TTC549 (cell line): ENCODE results near the gene CXCL9.
"Not testable (repeated sequence)": the region's sequence is repeated elsewhere in the genome, so short reads cannot be mapped to it uniquely, and the experiment has no call there.

Source experiments
- FAIRE-seq: peaks from 2 replicates; lab custom pipeline; 2012; peaks lifted over from hg19 to GRCh38; lab: Jason Lieb, UNC

Gene CXCL9

GRCh38 chr4:76007089-76007862, at the start of gene CXCL9:
TSS of gene CXCL9 (minus strand) at chr4:76007509. CDS start at chr4:76007449, 60 bp downstream.
- FAIRE-seq = no peak

- no peak for FAIRE-seq
These were observed 48.1 kb upstream of the CXCL9 start for GRCh38 chr4:76055421-76055820.

- no peak for FAIRE-seq
These were observed 47.7 kb upstream of the CXCL9 start for GRCh38 chr4:76055016-76055415.

GRCh38 chr4:76053730-76054129, 46.4 kb upstream of the CXCL9 start:
- no peak for FAIRE-seq

- not testable (repeated sequence) for FAIRE-seq
These were observed 43.3 kb upstream of the CXCL9 start for GRCh38 chr4:76050560-76051050.

GRCh38 chr4:76049860-76050416, 42.6 kb upstream of the CXCL9 start:
- not testable (repeated sequence) for FAIRE-seq

- not testable (repeated sequence) for FAIRE-seq
These were observed 37.4 kb upstream of the CXCL9 start for GRCh38 chr4:76044686-76045085.

GRCh38 chr4:76043306-76043705, 36.0 kb upstream of the CXCL9 start:
- FAIRE-seq = not testable (repeated sequence)

- FAIRE-seq = not testable (repeated sequence)
These were observed 35.1 kb upstream of the CXCL9 start for GRCh38 chr4:76042241-76042998.

GRCh38 chr4:76036855-76037254, 29.5 kb upstream of the CXCL9 start:
- FAIRE-seq = no peak

GRCh38 chr4:76035799-76036380, 28.6 kb upstream of the CXCL9 start, which contains the start of gene CXCL11:
TSS of gene CXCL11 (minus strand) at chr4:76036070. CDS start at chr4:76035987, 83 bp downstream.
- no peak for FAIRE-seq

- no peak for FAIRE-seq
These were observed 27.8 kb upstream of the CXCL9 start for GRCh38 chr4:76035141-76035540.

GRCh38 chr4:76029300-76029699, 22.0 kb upstream of the CXCL9 start:
- FAIRE-seq = no peak

GRCh38 chr4:76028350-76028765, 21.0 kb upstream of the CXCL9 start:
- no peak for FAIRE-seq

- no peak for FAIRE-seq
These were observed 16.8 kb upstream of the CXCL9 start for GRCh38 chr4:76024065-76024464.

GRCh38 chr4:76023389-76023788, 16.1 kb upstream of the CXCL9 start, which contains the start of gene CXCL10:
TSS of gene CXCL10 (minus strand) at chr4:76023497. CDS start at chr4:76023431, 66 bp downstream.
- FAIRE-seq = no peak

- no peak for FAIRE-seq
These were observed 15.4 kb upstream of the CXCL9 start for GRCh38 chr4:76022677-76023076.

GRCh38 chr4:76022031-76022430, 14.7 kb upstream of the CXCL9 start:
- no peak for FAIRE-seq

- no peak for FAIRE-seq
These were observed 9.9 kb upstream of the CXCL9 start for GRCh38 chr4:76017056-76017686.

GRCh38 chr4:76016393-76016792, 9.1 kb upstream of the CXCL9 start:
- no peak for FAIRE-seq

GRCh38 chr4:76013540-76013939, 6.2 kb upstream of the CXCL9 start:
- no peak for FAIRE-seq

GRCh38 chr4:76012388-76012801, 5.1 kb upstream of the CXCL9 start:
- FAIRE-seq = no peak
